ENCODE data around the gene GINS1. TPM values are rescaled to one million over a fixed set of nuclear protein-coding genes. Genes with fewer than 3 reads are reported as not detected.

GINS1 gene
- total and polyA plus RNA-seq, 2 of the 8 experiments (the other 6 are each of a cell fraction or from before 2014, with no cell fraction given) = 44.7 to 68.4 TPM

DNA sequence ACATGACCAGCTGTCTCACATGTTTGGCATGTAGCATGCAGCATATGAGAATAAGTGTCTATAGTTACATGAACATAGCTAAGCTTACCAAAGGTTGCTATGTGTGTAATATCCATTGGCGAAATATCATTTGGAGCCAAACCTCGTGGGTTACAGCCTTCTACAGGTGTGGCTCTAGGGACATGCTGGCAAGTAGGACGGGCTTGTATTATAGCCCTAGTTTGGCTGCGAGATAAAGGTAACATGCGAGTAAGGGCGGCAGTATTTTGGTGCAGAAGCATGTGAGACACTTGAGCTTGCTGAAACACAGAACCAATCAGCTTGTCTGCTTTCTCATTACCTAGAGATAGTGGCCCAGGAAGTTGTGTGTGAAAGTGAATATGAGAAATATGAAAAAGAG lies 10.4 kb upstream of the GINS1 start:
- Histone ChIP-seq H3K23me2 (ENCODE audit: low read depth, low read length) (0 out of 2 replicates have a peak, but pooled peaks cover 2% of the 10 kb centered on the region), H3K79me1 (ENCODE audit: low read depth, low read length) (no peaks in the 10 kb centered on the region), H3K9me3 (ENCODE audit: insufficient read depth in 2 of 2, low read depth in 1 of 2, low read length in 1 of 2) (peaks cover 0 to 3% of the 10 kb centered on the region in 2 experiments; a peak in 2 of 4 replicates), H2BK12ac (ENCODE audit: low read depth, low read length) (no peak overlapping the region), H3K4me1 (replicated peaks in 1 of 4; ENCODE audit: control insufficient read depth in 3 of 4, insufficient read depth in 4 of 4, low read length in 3 of 4) (no peaks in the 10 kb centered on the region; a peak in 1 of 7 replicates), H3K56ac (replicated peaks; ENCODE audit: insufficient read length, low read depth, low read length) (no peak overlapping the region), H3K4me2 (ENCODE audit: insufficient read depth in 1 of 2, low read depth in 2 of 2, low read length in 2 of 2) (no peak overlapping the region), H4K5ac (ENCODE audit: insufficient read length, low read depth, low read length) (no peak overlapping the region), H3K14ac (ENCODE audit: insufficient read length) (no peak overlapping the region), H2AK5ac (ENCODE audit: low read depth, low read length) (no peak overlapping the region), H4K20me1 (replicated peaks in 1 of 2; ENCODE audit: control insufficient read depth in 1 of 2, insufficient read depth in 2 of 2, low read length in 2 of 2) (no peaks in the 10 kb centered on the region), H2AFZ (ENCODE audit: low read length) (no peak overlapping the region), H3K27me3 (replicated peaks in 1 of 4; ENCODE audit: control insufficient read depth in 3 of 4, extremely low read depth in 1 of 4, insufficient read depth in 3 of 4, low read length in 3 of 4) (no peaks in the 10 kb centered on the region), H4K8ac (ENCODE audit: extremely low read depth, insufficient read depth, low read length) (no peak overlapping the region), H3K4ac (replicated peaks; ENCODE audit: insufficient read length, low read depth, low read length) (no peak overlapping the region), H3K23ac (ENCODE audit: insufficient read length) (no peak overlapping the region), H2BK5ac (ENCODE audit: low read depth, low read length) (no peak overlapping the region), H3K79me2 (ENCODE audit: control insufficient read depth in 1 of 2, insufficient read depth in 2 of 2, low read length in 2 of 2) (no peaks in the 10 kb centered on the region), H3K18ac (ENCODE audit: extremely low read depth, low read length) (no peak overlapping the region), H3K9ac (replicated peaks in 1 of 4; ENCODE audit: extremely low read depth in 1 of 4, low read depth in 3 of 4, low read length in 3 of 4) (no peak overlapping the region), H3K36me3 (ENCODE audit: control insufficient read depth in 2 of 4, insufficient read depth in 4 of 4, low read length in 3 of 4) (no peaks in the 10 kb centered on the region), H4K91ac (replicated peaks; ENCODE audit: insufficient read length, low read length) (no peak overlapping the region), H2BK120ac (replicated peaks; ENCODE audit: low read depth, low read length) (no peak overlapping the region), H2BK15ac (ENCODE audit: low read length) (no peak overlapping the region), H3K27ac (ENCODE audit: low read depth, low read length) (no peak overlapping the region), H2BK20ac (ENCODE audit: low read length) (no peak overlapping the region), H3K4me3 (ENCODE audit: extremely low read depth in 1 of 4, insufficient read depth in 2 of 4, low read depth in 3 of 4, low read length in 4 of 4) (no peak overlapping the region)
- TF ChIP-seq KDM1A (IDR thresholded peaks at IDR 0.05; ENCODE audit: borderline replicate concordance, low read length) (no peak), SP4 (IDR thresholded peaks at IDR 0.05; ENCODE audit: low read length) (no peak), JUND (IDR thresholded peaks at IDR 0.05; ENCODE audit: low read length) (no peak), CTBP2 (IDR thresholded peaks at IDR 0.05; ENCODE audit: borderline replicate concordance, insufficient read depth, insufficient read length, low read length) (no peak)
- TF ChIP-seq, protein P1, sequence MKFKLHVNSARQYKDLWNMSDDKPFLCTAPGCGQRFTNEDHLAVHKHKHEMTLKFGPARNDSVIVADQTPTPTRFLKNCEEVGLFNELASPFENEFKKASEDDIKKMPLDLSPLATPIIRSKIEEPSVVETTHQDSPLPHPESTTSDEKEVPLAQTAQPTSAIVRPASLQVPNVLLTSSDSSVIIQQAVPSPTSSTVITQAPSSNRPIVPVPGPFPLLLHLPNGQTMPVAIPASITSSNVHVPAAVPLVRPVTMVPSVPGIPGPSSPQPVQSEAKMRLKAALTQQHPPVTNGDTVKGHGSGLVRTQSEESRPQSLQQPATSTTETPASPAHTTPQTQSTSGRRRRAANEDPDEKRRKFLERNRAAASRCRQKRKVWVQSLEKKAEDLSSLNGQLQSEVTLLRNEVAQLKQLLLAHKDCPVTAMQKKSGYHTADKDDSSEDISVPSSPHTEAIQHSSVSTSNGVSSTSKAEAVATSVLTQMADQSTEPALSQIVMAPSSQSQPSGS (IDR thresholded peaks at IDR 0.05; ENCODE audit: low read length) = no peak
- TF ChIP-seq, protein P2, sequence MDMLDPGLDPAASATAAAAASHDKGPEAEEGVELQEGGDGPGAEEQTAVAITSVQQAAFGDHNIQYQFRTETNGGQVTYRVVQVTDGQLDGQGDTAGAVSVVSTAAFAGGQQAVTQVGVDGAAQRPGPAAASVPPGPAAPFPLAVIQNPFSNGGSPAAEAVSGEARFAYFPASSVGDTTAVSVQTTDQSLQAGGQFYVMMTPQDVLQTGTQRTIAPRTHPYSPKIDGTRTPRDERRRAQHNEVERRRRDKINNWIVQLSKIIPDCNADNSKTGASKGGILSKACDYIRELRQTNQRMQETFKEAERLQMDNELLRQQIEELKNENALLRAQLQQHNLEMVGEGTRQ (IDR thresholded peaks at IDR 0.05; ENCODE audit: low read length) = no peak
- WGBS, 2 experiments (ENCODE audit: extremely low coverage in 1 of 2, insufficient coverage in 1 of 2, insufficient read length in 1 of 2, insufficient replicate concordance in 2 of 2, low coverage in 1 of 2, low lambda C conversion rate in 2 of 2, missing lambda C conversion rate in 1 of 2) = 95% methylated on average over 6 of the region's 6 CpGs; no CpG with 5 or more reads in 1 of the 2 experiments
- CTCF ChIA-PET (ENCODE audit: partially characterized antibody) = interaction anchor here (0.6 to 8.0 kb wide), 12 partner anchors 11 to 205 kb away, joined by 3 to 79 read pairs (median 12); partner anchors contain the start of gene GINS1
- FAIRE-seq = no peak
- POLR2A ChIA-PET (ENCODE audit: partially characterized antibody) = interaction anchor here (1.1 to 6.0 kb wide), 2 partner anchors 9 to 11 kb away, joined by 3 to 33 read pairs; partner anchors contain the start of gene GINS1
- no peak for DNase-seq (ENCODE audit: low read depth in 1 of 2, low spot score in 2 of 2)

Data from H1 (cell line).